Mesenchymal stem cell (in vitro differentiated cells and primary cell): ENCODE measurements around the gene ADPRS.

Experiments
- DNase-seq: peaks from one replicate; pipeline ENCODE4 v3.0.0-alpha.2; 2013
- H2AFZ ChIP-seq: one replicate; pipeline ENCODE4 v1.6.1; 2013; ENCODE audit warnings: low read depth, mild to moderate bottlenecking, control low read depth, inconsistent platforms, low read length, moderate library complexity
- H2AK5ac ChIP-seq: 2 replicates; pipeline ENCODE4 v1.6.1; 2013; ENCODE audit warnings: low read length, moderate library complexity, mild to moderate bottlenecking, inconsistent platforms; ENCODE audit not compliant: severe bottlenecking
- H2BK120ac ChIP-seq: one replicate; pipeline ENCODE4 v1.6.1; 2013; ENCODE audit warnings: low read depth, mild to moderate bottlenecking, inconsistent platforms, low read length, moderate library complexity
- H2BK12ac ChIP-seq, 2 experiments: one replicate each; pipeline ENCODE4 v1.6.1; 2013; ENCODE audit warnings: inconsistent platforms in 2 of 2, low read length in 2 of 2, mild to moderate bottlenecking in 2 of 2, moderate library complexity in 2 of 2, control low read depth in 1 of 2
- H2BK15ac ChIP-seq: one replicate; pipeline ENCODE4 v1.6.1; 2013; ENCODE audit warnings: mild to moderate bottlenecking, low read depth, inconsistent platforms; ENCODE audit not compliant: poor library complexity, severe bottlenecking
- H2BK5ac ChIP-seq: 2 replicates; pipeline ENCODE4 v1.6.1; 2013; ENCODE audit warnings: low read depth, mild to moderate bottlenecking, low read length, control low read depth, inconsistent platforms; ENCODE audit not compliant: poor library complexity, severe bottlenecking
- H3K14ac ChIP-seq, 2 experiments: one replicate each; pipeline ENCODE4 v1.6.1; 2013; ENCODE audit warnings: inconsistent platforms in 2 of 2, low read length in 2 of 2, control low read depth in 1 of 2, mild to moderate bottlenecking in 1 of 2, moderate library complexity in 1 of 2
- H3K18ac ChIP-seq, 2 experiments: one replicate each; pipeline ENCODE4 v1.6.1; 2013; ENCODE audit warnings: inconsistent platforms in 2 of 2, low read length in 2 of 2, control low read depth in 1 of 2, low read depth in 1 of 2, mild to moderate bottlenecking in 1 of 2
- H3K23ac ChIP-seq, 2 experiments: one replicate each; pipeline ENCODE4 v1.6.1; 2013; ENCODE audit warnings: inconsistent platforms in 2 of 2, low read length in 2 of 2, mild to moderate bottlenecking in 2 of 2, moderate library complexity in 2 of 2, control low read depth in 1 of 2
- H3K27ac ChIP-seq: 2 replicates; pipeline ENCODE4 v1.5.1; 2013; ENCODE audit warnings: mild to moderate bottlenecking, moderate library complexity, low read length, control low read depth, inconsistent platforms; ENCODE audit not compliant: poor library complexity, severe bottlenecking
- H3K27me3 ChIP-seq, 2 experiments: 2 replicates each; pipeline versions ENCODE4 v1.6.1 to v1.7.0; 2013; ENCODE audit warnings: low read length in 2 of 2, mild to moderate bottlenecking in 2 of 2, moderate library complexity in 2 of 2, control low read depth in 1 of 2, inconsistent platforms in 1 of 2; ENCODE audit not compliant: control insufficient read depth in 1 of 2, insufficient read depth in 1 of 2
- H3K36me3 ChIP-seq, 2 experiments: 2 replicates each; pipeline versions ENCODE4 v1.6.1 to v1.7.0; 2013; ENCODE audit warnings: low read length in 2 of 2, control low read depth in 1 of 2, inconsistent platforms in 1 of 2, low read depth in 1 of 2, mild to moderate bottlenecking in 1 of 2; ENCODE audit not compliant: insufficient read depth in 2 of 2, control insufficient read depth in 1 of 2
- H3K4ac ChIP-seq, 2 experiments: one replicate each; pipeline ENCODE4 v1.6.1; 2013; ENCODE audit warnings: inconsistent platforms in 2 of 2, low read length in 2 of 2, mild to moderate bottlenecking in 2 of 2, moderate library complexity in 2 of 2, control low read depth in 1 of 2, low read depth in 1 of 2
- H3K4me1 ChIP-seq: 2 replicates; pipeline ENCODE4 v1.6.1; 2013; ENCODE audit warnings: low read depth, low read length, control low read depth; ENCODE audit not compliant: control insufficient read depth, insufficient read depth
- H3K4me2 ChIP-seq: 2 replicates; pipeline ENCODE4 v1.6.1; 2013; ENCODE audit warnings: low read length, mild to moderate bottlenecking, inconsistent platforms; ENCODE audit not compliant: poor library complexity, severe bottlenecking
- H3K4me3 ChIP-seq, 2 experiments: 2 replicates each; pipeline versions ENCODE4 v1.5.1 to v1.7.0; 2013; ENCODE audit warnings: low read length in 2 of 2, mild to moderate bottlenecking in 2 of 2, control low read depth in 1 of 2, low read depth in 1 of 2; ENCODE audit not compliant: insufficient read depth in 1 of 2
- H3K79me1 ChIP-seq: replicated peaks from 2 replicates; pipeline ENCODE4 v1.6.1; 2013; ENCODE audit warnings: mild to moderate bottlenecking, control low read depth, low read length, inconsistent platforms; ENCODE audit not compliant: poor library complexity, severe bottlenecking
- H3K9ac ChIP-seq: 2 replicates; pipeline ENCODE4 v1.7.0; 2013; ENCODE audit warnings: mild to moderate bottlenecking, low read length, moderate library complexity
- H3K9me3 ChIP-seq: 2 replicates; pipeline ENCODE4 v1.7.0; 2013; ENCODE audit warnings: mild to moderate bottlenecking, low read length; ENCODE audit not compliant: control insufficient read depth
- H4K8ac ChIP-seq: one replicate; pipeline ENCODE4 v1.6.1; 2013; ENCODE audit warnings: inconsistent platforms, mild to moderate bottlenecking, low read length, moderate library complexity
- H4K91ac ChIP-seq: one replicate; pipeline ENCODE4 v1.6.1; 2013; ENCODE audit warnings: mild to moderate bottlenecking, low read length, inconsistent platforms
- WGBS: methylation state at CpG from one replicate; pipeline ENCODE4 v1.1.7; 2013; ENCODE audit warnings: mixed read lengths; 5-methylcytosine and 5-hydroxymethylcytosine counted together

The ADPRS gene

DNA sequence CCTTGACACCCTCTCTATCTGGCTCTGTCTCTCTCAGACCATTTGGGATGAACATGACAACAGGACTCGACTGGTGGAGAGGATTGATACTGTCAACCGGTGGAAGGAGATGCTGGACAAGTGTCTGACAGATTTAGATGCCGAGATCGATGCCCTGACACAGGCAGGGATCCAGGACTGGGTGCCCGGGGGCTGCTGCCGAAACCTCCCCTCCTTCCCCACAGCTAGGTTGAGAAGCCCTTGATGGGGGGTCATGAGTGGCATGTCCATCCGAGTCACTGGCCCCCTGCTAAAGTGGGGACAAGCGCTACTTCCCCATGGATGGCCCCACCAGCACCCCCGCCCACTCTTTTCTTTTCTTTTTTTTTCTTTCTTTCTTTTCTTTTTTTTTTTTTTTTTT, 3.6 kb upstream of the ADPRS start:
- H3K36me3 ChIP-seq: no peaks in the 10 kb centered on the region
- H2BK12ac ChIP-seq: no peak overlapping the region
- H3K4ac ChIP-seq: no peak overlapping the region
- H3K4me3 ChIP-seq: no peak overlapping the region
- no peaks in the 10 kb centered on the region for H3K79me1 ChIP-seq
- H3K4me2 ChIP-seq: no peak overlapping the region
- H3K27me3 ChIP-seq: peaks cover 0 to 17% of the 10 kb centered on the region in 2 experiments
- H4K91ac ChIP-seq: no peak overlapping the region
- no peak overlapping the region for H2BK120ac ChIP-seq
- H2AFZ ChIP-seq: no peak overlapping the region
- no peak overlapping the region for H3K14ac ChIP-seq
- H3K23ac ChIP-seq: no peak overlapping the region
- peaks cover 26% of the 10 kb centered on the region for H3K4me1 ChIP-seq
- no peak overlapping the region for H3K9ac ChIP-seq
- no peak overlapping the region for H3K18ac ChIP-seq
- no peak for DNase-seq
- H2BK15ac ChIP-seq: no peak overlapping the region
- no peak overlapping the region for H4K8ac ChIP-seq
- H3K27ac ChIP-seq: no peak overlapping the region
- 100% methylated on average over 6 of the region's 9 CpGs for WGBS
- no peak overlapping the region for H2AK5ac ChIP-seq
- no peaks in the 10 kb centered on the region for H3K9me3 ChIP-seq
- H2BK5ac ChIP-seq: no peak overlapping the region

DNA sequence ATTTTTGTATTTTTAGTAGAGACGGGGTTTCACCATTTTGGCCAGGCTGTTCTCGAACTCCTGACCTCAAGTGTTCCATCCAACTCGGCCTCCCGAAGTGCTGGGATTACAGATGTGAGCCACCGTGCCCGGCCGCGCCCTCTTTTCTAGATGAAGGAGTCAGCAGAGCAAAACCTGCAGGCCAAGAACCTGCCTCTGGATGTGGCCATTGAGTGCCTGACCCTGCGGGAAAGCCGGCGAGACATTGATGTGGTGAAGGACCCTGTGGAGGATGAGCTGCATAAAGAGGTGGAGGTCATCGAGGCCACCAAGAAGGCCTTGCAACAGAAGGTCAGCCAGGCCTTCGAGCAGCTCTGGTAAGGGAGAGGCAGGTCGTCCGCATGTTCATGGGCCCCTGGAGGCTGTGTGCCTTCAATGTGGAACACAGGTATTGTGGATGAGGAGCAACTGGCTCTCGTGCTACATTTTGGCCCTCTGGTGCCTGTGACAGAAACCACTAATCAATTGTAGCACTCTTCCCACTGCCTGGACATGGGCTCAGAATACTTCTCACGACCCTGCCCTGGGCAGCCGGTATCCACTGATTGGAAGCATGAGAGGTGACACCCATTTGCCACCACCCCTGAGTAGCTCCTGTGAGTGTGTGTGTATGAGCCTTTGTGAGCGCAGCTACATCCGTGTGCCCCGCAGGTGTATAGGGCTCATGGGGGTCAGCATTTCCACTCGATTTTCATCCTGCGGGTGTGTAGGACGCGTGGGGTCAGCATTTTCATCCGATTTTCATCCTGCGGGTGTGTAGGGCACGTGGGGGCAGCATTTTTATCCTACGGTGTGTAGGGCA, 2.8 kb upstream of the ADPRS start:
- Histone ChIP-seq H2BK15ac (no peak overlapping the region), H2AK5ac (no peak overlapping the region), H3K9ac (no peak overlapping the region), H4K8ac (no peak overlapping the region), H3K23ac (no peak overlapping the region), H4K91ac (no peak overlapping the region), H3K27ac (no peak overlapping the region), H3K79me1 (no peaks in the 10 kb centered on the region), H3K9me3 (no peaks in the 10 kb centered on the region), H3K27me3 (peaks cover 0 to 17% of the 10 kb centered on the region in 2 experiments), H3K14ac (no peak overlapping the region), H2BK12ac (no peak overlapping the region), H3K4ac (no peak overlapping the region), H3K18ac (no peak overlapping the region), H3K36me3 (peaks cover 2 to 3% of the 10 kb centered on the region in 2 experiments), H3K4me2 (no peak overlapping the region), H2BK5ac (no peak overlapping the region), H2AFZ (no peak overlapping the region), H3K4me3 (no peak overlapping the region), H3K4me1 (peaks cover 29% of the 10 kb centered on the region), H2BK120ac (no peak overlapping the region)
- DNase-seq: no peak
- 95% methylated on average over 29 of the region's 29 CpGs for WGBS

DNA sequence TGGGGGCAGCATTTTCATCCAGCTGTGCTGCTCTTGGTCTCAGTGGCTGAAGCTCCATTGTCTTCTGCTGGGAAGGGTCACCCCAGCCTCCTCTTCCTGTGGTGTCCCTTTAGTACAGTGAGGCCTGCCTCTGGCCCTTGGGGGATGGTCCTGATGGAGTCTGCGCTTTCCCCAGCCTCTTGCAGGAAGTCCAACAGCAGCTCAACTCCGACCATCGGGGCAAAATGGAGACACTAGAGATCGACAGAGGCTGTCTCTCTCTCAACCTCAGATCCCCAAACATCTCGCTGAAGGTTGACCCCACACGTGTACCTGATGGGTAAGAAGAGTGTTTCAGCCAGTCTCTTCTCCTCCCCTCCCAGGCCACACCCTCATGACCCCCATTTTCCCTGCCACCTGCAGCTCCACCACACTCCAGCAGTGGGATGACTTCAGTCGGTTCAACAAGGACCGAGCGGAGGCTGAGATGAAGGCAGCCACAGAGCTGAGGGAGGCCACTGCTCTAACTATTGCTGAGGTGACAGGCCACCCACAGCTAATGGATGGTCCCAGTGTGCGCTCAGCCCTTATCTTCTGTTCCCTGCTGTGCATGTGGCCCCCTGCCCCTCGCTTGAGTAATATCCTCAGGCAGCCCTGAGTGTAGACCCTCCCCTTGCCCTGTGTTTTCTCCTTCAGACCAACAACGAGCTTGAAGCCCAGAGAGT, 2.0 kb upstream of the ADPRS start:
- DNase-seq: no peak
- Histone ChIP-seq H2BK120ac (no peak overlapping the region), H3K9me3 (no peaks in the 10 kb centered on the region), H3K79me1 (peaks cover 7% of the 10 kb centered on the region), H3K27ac (no peak overlapping the region), H2AK5ac (no peak overlapping the region), H3K4me3 (no peak overlapping the region), H3K23ac (no peak overlapping the region), H4K91ac (no peak overlapping the region), H4K8ac (no peak overlapping the region), H2BK12ac (no peak overlapping the region), H3K14ac (no peak overlapping the region), H2BK15ac (no peak overlapping the region), H3K4ac (no peak overlapping the region), H3K4me1 (peaks cover 32% of the 10 kb centered on the region), H3K27me3 (peaks cover 0 to 17% of the 10 kb centered on the region in 2 experiments), H3K9ac (no peak overlapping the region), H3K18ac (no peak overlapping the region), H3K4me2 (no peak overlapping the region), H3K36me3 (peaks cover 9 to 10% of the 10 kb centered on the region in 2 experiments), H2AFZ (no peak overlapping the region), H2BK5ac (no peak overlapping the region)
- 84% methylated on average over 12 of the region's 12 CpGs for WGBS
